Common myeloid progenitor, CD34-positive (primary cell): ENCODE measurements around the gene DCHS2.

ENCODE experiments used
- CTCF ChIA-PET: fragments of 350-600 bp; sonication (Branson Sonifier 250); formaldehyde crosslinking; loops from one replicate; lab custom pipeline; 2021; ENCODE audit warnings: antibody characterized with exemption; lab: Charles Lee
- POLR2A ChIA-PET: fragments of 350-600 bp; sonication (Branson Sonifier 250); formaldehyde crosslinking; loops from one replicate; lab custom pipeline; 2021; ENCODE audit warnings: antibody characterized with exemption; lab: Charles Lee
- DNase-seq, 3 donors: peaks; one replicate each; pipeline versions ENCODE4 v3.0.0 to v3.0.0-alpha.2; 2013
- H3K27ac ChIP-seq, 2 experiments: 1 replicate in 1 of 2; 2 replicates in 1 of 2; pipeline ENCODE4 v1.7.0; 2013; ENCODE audit warnings: inconsistent platforms in 2 of 2, low read length in 2 of 2, mild to moderate bottlenecking in 2 of 2, low read depth in 1 of 2, moderate library complexity in 1 of 2; ENCODE audit not compliant: severe bottlenecking in 2 of 2, insufficient read depth in 1 of 2, poor library complexity in 1 of 2
- H3K27me3 ChIP-seq, 5 experiments: replicated peaks in 2 of 5; 1 replicate in 3 of 5; 2 replicates in 2 of 5; pipeline versions ENCODE4 v1.6.1 to v1.7.0; 2013; ENCODE audit warnings: low read length in 4 of 5, mild to moderate bottlenecking in 2 of 5, moderate library complexity in 2 of 5, inconsistent platforms in 1 of 5; ENCODE audit not compliant: insufficient read depth in 5 of 5, control insufficient read depth in 4 of 5
- H3K36me3 ChIP-seq, 4 experiments: 1 replicate in 2 of 4; 2 replicates in 2 of 4; pipeline versions ENCODE4 v1.6.1 to v1.7.0; 2013; ENCODE audit warnings: low read length in 3 of 4, control low read depth in 1 of 4, mild to moderate bottlenecking in 1 of 4; ENCODE audit not compliant: control insufficient read depth in 4 of 4, insufficient read depth in 4 of 4
- H3K4me1 ChIP-seq, 4 experiments: 1 replicate in 3 of 4; 2 replicates in 1 of 4; pipeline versions ENCODE4 v1.6.1 to v1.7.1; 2013; ENCODE audit warnings: low read length in 3 of 4, mild to moderate bottlenecking in 3 of 4, control low read depth in 1 of 4, inconsistent platforms in 1 of 4, moderate library complexity in 1 of 4; ENCODE audit not compliant: control insufficient read depth in 4 of 4, insufficient read depth in 4 of 4; ENCODE audit errors: control extremely low read depth in 1 of 4
- H3K4me3 ChIP-seq, 7 experiments: 1 replicate in 4 of 7; 2 replicates in 3 of 7; pipeline versions ENCODE4 v1.5.1 to v1.7.0; 2013; ENCODE audit warnings: mild to moderate bottlenecking in 7 of 7, low read length in 6 of 7, moderate library complexity in 6 of 7, inconsistent platforms in 2 of 7, low read depth in 2 of 7, control low read depth in 1 of 7; ENCODE audit not compliant: insufficient read depth in 4 of 7, control insufficient read depth in 1 of 7; ENCODE audit errors: extremely low read depth in 1 of 7
- H3K9me3 ChIP-seq, 5 experiments: 1 replicate in 4 of 5; 2 replicates in 1 of 5; pipeline versions ENCODE4 v1.6.1 to v1.7.1; 2013; ENCODE audit warnings: low read length in 4 of 5, mild to moderate bottlenecking in 2 of 5, inconsistent platforms in 1 of 5, low read depth in 1 of 5, moderate library complexity in 1 of 5; ENCODE audit not compliant: control insufficient read depth in 4 of 5, insufficient read depth in 2 of 5; ENCODE audit errors: control extremely low read depth in 1 of 5
- WGBS: methylation state at CpG from one replicate; pipeline ENCODE4 v1.1.5; 2013; ENCODE audit not compliant: insufficient coverage; 5-methylcytosine and 5-hydroxymethylcytosine counted together

Gene DCHS2

GRCh38 chr4:154354883-154355282 is 136.7 kb downstream of the DCHS2 start:
- Histone ChIP-seq H3K36me3 (no peaks in the 10 kb centered on the region), H3K9me3 (no peaks in the 10 kb centered on the region), H3K27me3 (peaks cover 0 to 4% (median 3%) of the 10 kb centered on the region in 5 experiments), H3K4me3 (no peak overlapping the region), H3K4me1 (no peaks in the 10 kb centered on the region), H3K27ac (no peak overlapping the region)
- ChIA-PET CTCF (interaction anchor here (1.1 kb wide), 1 partner anchor 18 kb away, joined by 3 read pairs; no protein-coding TSS in a partner anchor), POLR2A (no interaction called here)
- DNase-seq, result no peak

GRCh38 chr4:154349829-154350228 is 141.8 kb downstream of the DCHS2 start:
- H3K36me3 ChIP-seq, result no peaks in the 10 kb centered on the region

GRCh38 chr4:154348657-154349056 is 142.9 kb downstream of the DCHS2 start:
- H3K4me1 ChIP-seq, result no peaks in the 10 kb centered on the region
- ChIA-PET POLR2A (no interaction called here), CTCF (no interaction called here)
- no peak overlapping the region for H3K4me3 ChIP-seq
- no peaks in the 10 kb centered on the region for H3K9me3 ChIP-seq
- WGBS, result 75% methylated on average over 3 of the region's 3 CpGs
- DNase-seq, result no peak
- peaks cover 0 to 4% (median 3%) of the 10 kb centered on the region in 5 experiments for H3K27me3 ChIP-seq
- H3K36me3 ChIP-seq, result no peaks in the 10 kb centered on the region
- no peak overlapping the region for H3K27ac ChIP-seq

More at GRCh38 chr4:154349829-154350228, 141.8 kb downstream of the DCHS2 start:
- ChIA-PET CTCF (interaction anchor here (1.1 to 1.9 kb wide), 3 partner anchors 18 to 30 kb away, joined by 3 to 9 read pairs (median 3); no protein-coding TSS in a partner anchor), POLR2A (no interaction called here)
- no peaks in the 10 kb centered on the region for H3K9me3 ChIP-seq
- no peaks in the 10 kb centered on the region for H3K4me1 ChIP-seq
- H3K27ac ChIP-seq, result no peak overlapping the region
- H3K27me3 ChIP-seq, result peaks cover 0 to 4% (median 3%) of the 10 kb centered on the region in 5 experiments
- no peak overlapping the region for H3K4me3 ChIP-seq
- WGBS, result 72% methylated on average over 2 of the region's 2 CpGs
- DNase-seq, result peak; percentile 20 to 25 (median 21)

- POLR2A ChIA-PET, result no interaction called here
- Histone ChIP-seq H3K9me3 (no peaks in the 10 kb centered on the region), H3K36me3 (no peaks in the 10 kb centered on the region), H3K4me1 (no peaks in the 10 kb centered on the region), H3K27ac (no peak overlapping the region), H3K27me3 (no peaks in the 10 kb centered on the region), H3K4me3 (no peak overlapping the region)
- no CpG with 5 or more reads among the region's 1 CpG for WGBS
- CTCF ChIA-PET, result interaction anchor here (1.0 kb wide), 2 partner anchors 146 to 160 kb away, joined by 3 read pairs; no protein-coding TSS in a partner anchor
- no peak for DNase-seq
These were observed 146.2 kb downstream of the DCHS2 start for GRCh38 chr4:154345359-154345758.

GRCh38 chr4:154344686-154345085 is 146.9 kb downstream of the DCHS2 start:
- Histone ChIP-seq H3K27me3 (no peaks in the 10 kb centered on the region), H3K4me3 (no peak overlapping the region), H3K36me3 (no peaks in the 10 kb centered on the region), H3K4me1 (no peaks in the 10 kb centered on the region), H3K9me3 (no peaks in the 10 kb centered on the region), H3K27ac (no peak overlapping the region)
- WGBS, result 97% methylated on average over 5 of the region's 6 CpGs
- no peak for DNase-seq
- POLR2A ChIA-PET, result no interaction called here
- CTCF ChIA-PET, result interaction anchor here (1.0 kb wide), 1 partner anchor 160 kb away, joined by 3 read pairs; no protein-coding TSS in a partner anchor

GRCh38 chr4:154343651-154344050 is 147.9 kb downstream of the DCHS2 start:
- DNase-seq, result no peak
- ChIA-PET CTCF (no interaction called here), POLR2A (no interaction called here)
- no peaks in the 10 kb centered on the region for H3K4me1 ChIP-seq
- H3K27me3 ChIP-seq, result no peaks in the 10 kb centered on the region
- no peak overlapping the region for H3K27ac ChIP-seq
- H3K4me3 ChIP-seq, result no peak overlapping the region
- no peaks in the 10 kb centered on the region for H3K36me3 ChIP-seq
- no peaks in the 10 kb centered on the region for H3K9me3 ChIP-seq
- 93% methylated on average over 3 of the region's 3 CpGs for WGBS

- peaks cover 0 to 2% (median 0%) of the 10 kb centered on the region in 5 experiments for H3K27me3 ChIP-seq
- WGBS, result 93% methylated on average over 2 of the region's 3 CpGs
- H3K4me3 ChIP-seq, result no peak overlapping the region
- H3K9me3 ChIP-seq, result no peaks in the 10 kb centered on the region
- no peak for DNase-seq
- H3K4me1 ChIP-seq, result no peaks in the 10 kb centered on the region
- ChIA-PET CTCF (no interaction called here), POLR2A (no interaction called here)
- H3K27ac ChIP-seq, result no peak overlapping the region
- no peaks in the 10 kb centered on the region for H3K36me3 ChIP-seq
These were observed 150.2 kb downstream of the DCHS2 start for GRCh38 chr4:154341448-154341847.
